Upper lobe of left lung (tissue), 4 donors: ENCODE measurements around the gene GRM5.

Experiments
- EP300 ChIP-seq, 4 donors: sonication (generic); formaldehyde crosslinking; IDR thresholded peaks; one replicate each; pipeline ENCODE4 v1.5.1; 2017; ENCODE audit warnings: antibody characterized with exemption in 4 of 4, control low read depth in 2 of 4
- POLR2A ChIP-seq, 4 donors: fragments of 450-650 bp; IDR thresholded peaks; one replicate each; pipeline ENCODE4 v1.5.1; 2016 to 2017; ENCODE audit warnings: antibody characterized with exemption in 4 of 4, mild to moderate bottlenecking in 2 of 4
- TF ChIP-seq, protein P1 (sequence below), 6 experiments: fragments of 450-650 bp in 4 of 6; fragments of 200-600 bp in 2 of 6; sonication (generic) in 2 of 6; IDR thresholded peaks; one replicate each; pipeline ENCODE4 v1.5.1; 2016 to 2019; ENCODE audit warnings: antibody characterized with exemption in 6 of 6

DNA sequence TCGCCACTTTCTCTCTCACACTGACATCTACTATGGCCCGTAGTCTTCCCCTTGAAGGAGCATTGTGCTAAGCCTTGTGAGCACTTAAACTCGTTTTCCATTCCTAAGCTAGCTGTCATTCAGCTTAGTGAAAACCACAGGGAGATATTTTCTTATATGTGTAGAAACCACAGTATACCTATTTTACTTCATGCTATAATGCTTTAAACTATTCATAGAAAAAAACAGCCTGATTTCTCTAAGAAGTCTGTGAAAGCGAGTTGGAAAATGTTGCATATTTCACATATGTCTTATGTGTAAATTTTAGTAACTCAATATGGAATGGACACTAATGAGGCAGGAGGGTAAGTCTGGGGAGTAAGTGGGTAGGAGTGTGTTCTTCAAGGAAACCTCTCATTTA, 534.0 kb downstream of the GRM5 start:
- TF ChIP-seq POLR2A (IDR thresholded peaks at IDR 0.05) = no peak
- TF ChIP-seq, protein P1, sequence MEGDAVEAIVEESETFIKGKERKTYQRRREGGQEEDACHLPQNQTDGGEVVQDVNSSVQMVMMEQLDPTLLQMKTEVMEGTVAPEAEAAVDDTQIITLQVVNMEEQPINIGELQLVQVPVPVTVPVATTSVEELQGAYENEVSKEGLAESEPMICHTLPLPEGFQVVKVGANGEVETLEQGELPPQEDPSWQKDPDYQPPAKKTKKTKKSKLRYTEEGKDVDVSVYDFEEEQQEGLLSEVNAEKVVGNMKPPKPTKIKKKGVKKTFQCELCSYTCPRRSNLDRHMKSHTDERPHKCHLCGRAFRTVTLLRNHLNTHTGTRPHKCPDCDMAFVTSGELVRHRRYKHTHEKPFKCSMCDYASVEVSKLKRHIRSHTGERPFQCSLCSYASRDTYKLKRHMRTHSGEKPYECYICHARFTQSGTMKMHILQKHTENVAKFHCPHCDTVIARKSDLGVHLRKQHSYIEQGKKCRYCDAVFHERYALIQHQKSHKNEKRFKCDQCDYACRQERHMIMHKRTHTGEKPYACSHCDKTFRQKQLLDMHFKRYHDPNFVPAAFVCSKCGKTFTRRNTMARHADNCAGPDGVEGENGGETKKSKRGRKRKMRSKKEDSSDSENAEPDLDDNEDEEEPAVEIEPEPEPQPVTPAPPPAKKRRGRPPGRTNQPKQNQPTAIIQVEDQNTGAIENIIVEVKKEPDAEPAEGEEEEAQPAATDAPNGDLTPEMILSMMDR (IDR thresholded peaks at IDR 0.05) = no peak
- no peak for TF ChIP-seq EP300 (IDR thresholded peaks at IDR 0.05)
